OCI-LY3 (cell line): ENCODE data around the gene PEAK1.

Experiments used
- EZH2phosphoT487 ChIP-seq: fragments of 200-600 bp; shearing (Covaris generic); IDR thresholded peaks from 2 replicates; pipeline ENCODE4 v1.6.1; 2018; ENCODE audit warnings: antibody characterized with exemption, mixed run types, low read depth
- TF ChIP-seq, protein P1 (sequence below): fragments of 200-600, 300-600 bp; sonication (generic); IDR thresholded peaks from 2 replicates; pipeline ENCODE4 v1.5.1; 2014; ENCODE audit warnings: antibody characterized with exemption, low read length, low read depth

DNA sequence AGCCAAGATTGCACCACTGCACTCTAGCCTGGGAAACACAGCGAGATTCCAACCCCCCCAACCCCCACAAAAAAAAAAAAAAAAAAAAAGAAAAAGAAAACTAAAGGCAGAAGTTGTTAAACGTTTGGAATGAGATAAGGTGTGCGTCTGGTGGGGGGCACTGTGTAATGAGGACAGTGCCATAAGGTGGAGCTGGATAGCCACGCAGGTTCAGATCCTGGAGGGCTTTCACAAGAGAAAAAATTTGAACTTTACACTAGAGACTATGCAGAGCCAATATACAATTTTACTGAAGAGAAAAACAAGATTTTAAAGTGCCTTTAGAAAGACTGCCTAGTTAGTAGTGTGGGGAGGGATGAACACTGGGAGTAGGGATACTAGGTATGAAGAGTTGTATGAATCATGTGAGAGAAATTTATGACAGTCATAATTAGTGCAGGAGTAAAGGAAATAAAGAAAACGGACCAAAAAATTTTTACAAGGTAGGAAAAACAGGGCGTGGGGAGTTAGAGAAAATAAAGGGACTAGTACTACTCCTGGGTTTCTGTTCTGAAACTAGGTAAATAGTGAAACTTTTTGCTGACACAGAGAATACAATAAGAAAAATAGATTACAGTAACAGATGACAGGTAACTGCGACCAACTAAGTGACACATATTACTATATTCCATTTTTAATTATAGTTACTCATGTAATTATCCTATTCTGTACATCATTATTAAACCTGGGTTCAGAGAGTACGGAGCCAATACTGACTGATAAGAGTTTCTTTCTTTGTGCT is 108.1 kb downstream of the PEAK1 start:
- no peak for TF ChIP-seq EZH2phosphoT487
- TF ChIP-seq, protein P1, sequence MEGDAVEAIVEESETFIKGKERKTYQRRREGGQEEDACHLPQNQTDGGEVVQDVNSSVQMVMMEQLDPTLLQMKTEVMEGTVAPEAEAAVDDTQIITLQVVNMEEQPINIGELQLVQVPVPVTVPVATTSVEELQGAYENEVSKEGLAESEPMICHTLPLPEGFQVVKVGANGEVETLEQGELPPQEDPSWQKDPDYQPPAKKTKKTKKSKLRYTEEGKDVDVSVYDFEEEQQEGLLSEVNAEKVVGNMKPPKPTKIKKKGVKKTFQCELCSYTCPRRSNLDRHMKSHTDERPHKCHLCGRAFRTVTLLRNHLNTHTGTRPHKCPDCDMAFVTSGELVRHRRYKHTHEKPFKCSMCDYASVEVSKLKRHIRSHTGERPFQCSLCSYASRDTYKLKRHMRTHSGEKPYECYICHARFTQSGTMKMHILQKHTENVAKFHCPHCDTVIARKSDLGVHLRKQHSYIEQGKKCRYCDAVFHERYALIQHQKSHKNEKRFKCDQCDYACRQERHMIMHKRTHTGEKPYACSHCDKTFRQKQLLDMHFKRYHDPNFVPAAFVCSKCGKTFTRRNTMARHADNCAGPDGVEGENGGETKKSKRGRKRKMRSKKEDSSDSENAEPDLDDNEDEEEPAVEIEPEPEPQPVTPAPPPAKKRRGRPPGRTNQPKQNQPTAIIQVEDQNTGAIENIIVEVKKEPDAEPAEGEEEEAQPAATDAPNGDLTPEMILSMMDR: peak; percentile 33
